H9 (cell line): ENCODE data around the gene CRAMP1. TPM values are rescaled to one million over a fixed set of nuclear protein-coding genes. Genes with fewer than 3 reads are reported as not detected.

Experiments used
- DNase-seq: peaks from one replicate; pipeline ENCODE4 v3.0.0-alpha.2; 2017
- H2AFZ ChIP-seq: one replicate; pipeline ENCODE4 v1.6.1; 2013; ENCODE audit warnings: mild to moderate bottlenecking, low read length, control low read depth, moderate library complexity
- H2AK5ac ChIP-seq: 2 replicates; pipeline ENCODE4 v1.6.1; 2013; ENCODE audit warnings: low read length, control low read depth, mixed read lengths; ENCODE audit not compliant: insufficient read length
- H2BK120ac ChIP-seq: one replicate; pipeline ENCODE4 v1.6.1; 2013; ENCODE audit warnings: low read depth, mild to moderate bottlenecking, low read length, control low read depth, inconsistent platforms; ENCODE audit not compliant: poor library complexity, severe bottlenecking
- H2BK12ac ChIP-seq: 2 replicates; pipeline ENCODE4 v1.6.1; 2013; ENCODE audit warnings: low read length, control low read depth, mixed read lengths, low read depth; ENCODE audit not compliant: insufficient read length
- H2BK15ac ChIP-seq: 2 replicates; pipeline ENCODE4 v1.6.1; 2013; ENCODE audit warnings: low read depth, low read length, control low read depth
- H2BK20ac ChIP-seq: one replicate; pipeline ENCODE4 v1.6.1; 2013; ENCODE audit warnings: low read depth, mild to moderate bottlenecking, low read length, control low read depth, inconsistent platforms; ENCODE audit not compliant: poor library complexity, severe bottlenecking
- H2BK5ac ChIP-seq: 2 replicates; pipeline ENCODE4 v1.6.1; 2013; ENCODE audit warnings: low read length, control low read depth, mixed read lengths; ENCODE audit not compliant: insufficient read length
- H3K14ac ChIP-seq: 2 replicates; pipeline ENCODE4 v1.6.1; 2013; ENCODE audit warnings: low read length, control low read depth; ENCODE audit not compliant: insufficient read depth
- H3K18ac ChIP-seq: 2 replicates; pipeline ENCODE4 v1.6.1; 2013; ENCODE audit warnings: low read depth, mild to moderate bottlenecking, mixed read lengths, low read length, control low read depth; ENCODE audit not compliant: insufficient read length
- H3K23ac ChIP-seq: 2 replicates; pipeline ENCODE4 v1.6.1; 2013; ENCODE audit warnings: low read length, control low read depth, mixed read lengths, low read depth; ENCODE audit not compliant: insufficient read length
- H3K23me2 ChIP-seq: 2 replicates; pipeline ENCODE4 v1.6.1; 2013; ENCODE audit warnings: low read depth, mild to moderate bottlenecking, mixed read lengths, low read length, control low read depth; ENCODE audit not compliant: insufficient read length, poor library complexity, severe bottlenecking
- H3K27ac ChIP-seq: 2 replicates; pipeline ENCODE4 v1.5.1; 2013; ENCODE audit warnings: low read length, control low read depth, mixed read lengths, low read depth; ENCODE audit not compliant: insufficient read length
- H3K27me3 ChIP-seq: 2 replicates; pipeline ENCODE4 v1.6.1; 2013; ENCODE audit warnings: low read length, control low read depth, inconsistent platforms; ENCODE audit not compliant: insufficient read depth
- H3K4ac ChIP-seq: 2 replicates; pipeline ENCODE4 v1.6.1; 2013; ENCODE audit warnings: low read depth, mild to moderate bottlenecking, control low read depth, inconsistent platforms, low read length, moderate library complexity
- H3K4me1 ChIP-seq: 2 replicates; pipeline ENCODE4 v1.6.1; 2013; ENCODE audit warnings: low read length, control low read depth, inconsistent platforms; ENCODE audit not compliant: insufficient read depth
- H3K4me2 ChIP-seq: 2 replicates; pipeline ENCODE4 v1.6.1; 2013; ENCODE audit warnings: low read length, control low read depth, mixed read lengths; ENCODE audit not compliant: insufficient read length, insufficient read depth
- H3K56ac ChIP-seq: 2 replicates; pipeline ENCODE4 v1.6.1; 2013; ENCODE audit warnings: low read depth, mild to moderate bottlenecking, mixed read lengths, low read length, control low read depth; ENCODE audit not compliant: insufficient read length
- H3K79me1 ChIP-seq: 2 replicates; pipeline ENCODE4 v1.6.1; 2013; ENCODE audit warnings: low read depth, mild to moderate bottlenecking, moderate library complexity, low read length, control low read depth, inconsistent platforms; ENCODE audit not compliant: insufficient read depth, poor library complexity, severe bottlenecking
- H3K79me2 ChIP-seq: 2 replicates; pipeline ENCODE4 v1.6.1; 2013; ENCODE audit warnings: low read length, control low read depth, inconsistent platforms; ENCODE audit not compliant: insufficient read depth
- H3K9ac ChIP-seq: 2 replicates; pipeline ENCODE4 v1.6.1; 2013; ENCODE audit warnings: low read length, control low read depth, mixed read lengths; ENCODE audit not compliant: insufficient read length; ENCODE audit errors: extremely low read depth
- H3K9me3 ChIP-seq: one replicate; pipeline ENCODE4 v1.6.1; 2013; ENCODE audit warnings: low read depth, low read length, inconsistent platforms; ENCODE audit not compliant: control insufficient read depth
- H3T11ph ChIP-seq: one replicate; pipeline ENCODE4 v1.6.1; 2013; ENCODE audit warnings: mild to moderate bottlenecking, low read length, control low read depth, inconsistent platforms
- H4K20me1 ChIP-seq: one replicate; pipeline ENCODE4 v1.6.1; 2013; ENCODE audit not compliant: control insufficient read depth, insufficient read length, insufficient read depth
- H4K5ac ChIP-seq: 2 replicates; pipeline ENCODE4 v1.6.1; 2013; ENCODE audit warnings: low read depth, mild to moderate bottlenecking, mixed read lengths, low read length, control low read depth; ENCODE audit not compliant: insufficient read length
- H4K8ac ChIP-seq: replicated peaks from 2 replicates; pipeline ENCODE4 v1.6.1; 2013; ENCODE audit warnings: low read length, control low read depth, mixed read lengths, low read depth; ENCODE audit not compliant: insufficient read length
- H4K91ac ChIP-seq: 2 replicates; pipeline ENCODE4 v1.6.1; 2013; ENCODE audit warnings: low read depth, mild to moderate bottlenecking, moderate library complexity, mixed read lengths, low read length, control low read depth; ENCODE audit not compliant: insufficient read length
- H3K27ac Mint-ChIP-seq, 3 experiments: 2 replicates in 2 of 3; 3 replicates in 1 of 3; pipeline ENCODE4 v1.8.0; 2020 to 2021; ENCODE audit warnings: mixed read lengths in 3 of 3, mild to moderate bottlenecking in 1 of 3, moderate library complexity in 1 of 3
- H3K27me3 Mint-ChIP-seq: 2 replicates; pipeline ENCODE4 v1.8.0; 2021; ENCODE audit warnings: low read depth, mild to moderate bottlenecking, moderate library complexity, mixed read lengths
- H3K36me3 Mint-ChIP-seq, 3 experiments: 2 replicates in 2 of 3; 3 replicates in 1 of 3; pipeline ENCODE4 v1.8.0; 2020 to 2021; ENCODE audit warnings: low read depth in 3 of 3, mixed read lengths in 3 of 3; ENCODE audit not compliant: insufficient read depth in 1 of 3
- H3K4me1 Mint-ChIP-seq, 2 experiments: 2 replicates each; pipeline ENCODE4 v1.8.0; 2020; ENCODE audit warnings: mixed read lengths in 2 of 2
- H3K4me3 Mint-ChIP-seq, 2 experiments: 2 replicates in 1 of 2; 3 replicates in 1 of 2; pipeline ENCODE4 v1.8.0; 2020 to 2021; ENCODE audit warnings: mild to moderate bottlenecking in 2 of 2, mixed read lengths in 2 of 2, moderate library complexity in 1 of 2
- H3K9me3 Mint-ChIP-seq, 2 experiments: 2 replicates in 1 of 2; 3 replicates in 1 of 2; pipeline ENCODE4 v1.8.0; 2020; ENCODE audit warnings: mild to moderate bottlenecking in 2 of 2, mixed read lengths in 2 of 2, moderate library complexity in 1 of 2
- CTCF ChIP-seq: fragments of 200-600 bp; sonication (generic); conservative IDR thresholded peaks from 3 replicates; pipeline ENCODE4 v1.8.0; 2021; ENCODE audit warnings: antibody characterized with exemption, mild to moderate bottlenecking
- whole genome bisulfite sequencing: extraction: QIAGEN DNeasy Blood & Tissue Kit; methylation state at CpG from one replicate; pipeline ENCODE4 v1.1.7; 2013; ENCODE audit warnings: missing lambda C conversion rate, low lambda C conversion rate, mixed read lengths; ENCODE audit not compliant: insufficient read length; ENCODE audit errors: extremely low coverage; 5-methylcytosine and 5-hydroxymethylcytosine counted together
- total RNA-seq: library from RNA; stranded (reverse); gene quantifications from 2 replicates; pipeline ENCODE4 v1.2.1, GENCODE V29; 2021

Gene CRAMP1
- total RNA-seq, 1 experiment from 2014 or later = 46.2 TPM

DNA sequence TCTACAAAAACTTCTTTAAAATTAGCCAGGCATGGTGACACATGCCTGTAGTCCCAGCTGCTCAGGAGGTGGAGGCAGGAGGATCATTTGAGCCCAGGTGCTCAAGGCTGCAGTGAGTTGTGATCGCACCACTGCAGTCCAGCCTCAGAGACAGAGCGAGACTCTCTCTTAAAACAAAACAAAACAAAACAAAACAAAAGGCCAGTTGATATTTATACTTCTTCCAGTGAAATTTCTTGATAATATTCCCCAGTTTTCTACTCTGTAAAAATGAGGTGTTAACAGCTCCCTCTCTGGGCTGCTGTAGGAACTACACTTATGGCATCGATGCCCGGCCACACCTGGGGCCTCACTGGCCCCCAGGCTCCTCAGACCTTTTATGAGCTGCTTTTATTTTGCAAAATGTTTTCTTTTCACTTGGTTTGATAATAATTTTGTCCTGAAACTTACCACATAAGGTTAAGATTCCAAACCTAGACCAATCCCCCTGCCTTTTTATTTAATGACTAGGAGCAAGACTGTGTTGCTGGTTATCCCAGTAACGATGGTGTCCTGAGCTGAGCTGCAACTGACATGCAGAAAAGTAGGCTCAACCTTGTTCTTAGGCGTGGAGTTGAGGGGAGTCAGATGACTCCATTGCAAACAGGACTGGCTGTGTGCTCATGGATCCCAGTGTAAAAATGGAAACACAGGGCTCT is 111.4 kb downstream of the CRAMP1 start:
- no peak overlapping the region for H3K4me2 ChIP-seq
- no CpG with 5 or more reads among the region's 6 CpGs for WGBS

More for the DNA sequence above, 111.4 kb downstream of the CRAMP1 start:
- H3K14ac ChIP-seq = no peak overlapping the region
- H3K4me1 ChIP-seq = no peaks in the 10 kb centered on the region
- H2AK5ac ChIP-seq = no peak overlapping the region
- no peak overlapping the region for H2AFZ ChIP-seq
- no peak overlapping the region for H2BK15ac ChIP-seq
- H2BK12ac ChIP-seq = no peak overlapping the region
- no peaks in the 10 kb centered on the region for H3K79me1 ChIP-seq
- no peak for DNase-seq
- no peak overlapping the region for H3K18ac ChIP-seq
- H3K56ac ChIP-seq = no peak overlapping the region
- no peaks in the 10 kb centered on the region for H3K23me2 ChIP-seq
- H4K20me1 ChIP-seq = no peaks in the 10 kb centered on the region
- no peak overlapping the region for H3K27ac Mint-ChIP-seq
- no peak overlapping the region for H3K4ac ChIP-seq
- H3K36me3 Mint-ChIP-seq = peaks cover 0 to 14% (median 12%) of the 10 kb centered on the region in 3 experiments; a peak in 5 of 7 replicates
- H4K8ac ChIP-seq = no peak overlapping the region
- no peak overlapping the region for H3K4me3 Mint-ChIP-seq
- TF ChIP-seq CTCF = peak; percentile 87
- H3K9me3 Mint-ChIP-seq = no peaks in the 10 kb centered on the region
- H3K4me1 Mint-ChIP-seq = peaks cover 0 to 7% of the 10 kb centered on the region in 2 experiments; a peak in 3 of 4 replicates
- H3K27ac ChIP-seq = no peak overlapping the region
- no peak overlapping the region for H4K91ac ChIP-seq
- H3K27me3 Mint-ChIP-seq = no peaks in the 10 kb centered on the region
- H3K79me2 ChIP-seq = no peaks in the 10 kb centered on the region
- no peak overlapping the region for H3K9ac ChIP-seq
- no peaks in the 10 kb centered on the region for H3K9me3 ChIP-seq
- no peaks in the 10 kb centered on the region for H3K27me3 ChIP-seq
- H3K23ac ChIP-seq = no peak overlapping the region
- no peak overlapping the region for H2BK120ac ChIP-seq
- no peak overlapping the region for H2BK5ac ChIP-seq
- H3T11ph ChIP-seq = no peak overlapping the region
- H2BK20ac ChIP-seq = no peak overlapping the region
- H4K5ac ChIP-seq = no peak overlapping the region
